Hematopoietic multipotent progenitor cell (in vitro differentiated cells): ENCODE measurements around the gene KIF23. TPM values are rescaled to one million over a fixed set of nuclear protein-coding genes. Genes with fewer than 3 reads are reported as not detected.
"Not testable (repeated sequence)": the region's sequence is repeated elsewhere in the genome, so short reads cannot be mapped to it uniquely, and the experiment has no call there.

Experiments
- DNase-seq, 3 donors: peaks; one replicate each; pipeline ENCODE4 v3.0.0-alpha.2; 2011 to 2015; ENCODE audit warnings: low read depth in 2 of 3, low spot score in 2 of 3
- total RNA-seq: library from RNA; depleted of rRNA; stranded (reverse); fragments of >200 nt; gene quantifications from one replicate; pipeline ENCODE4 v1.2.3, GENCODE V29; 2012

The KIF23 gene
- total RNA-seq, 1 donor, result 2.2 TPM

DNA sequence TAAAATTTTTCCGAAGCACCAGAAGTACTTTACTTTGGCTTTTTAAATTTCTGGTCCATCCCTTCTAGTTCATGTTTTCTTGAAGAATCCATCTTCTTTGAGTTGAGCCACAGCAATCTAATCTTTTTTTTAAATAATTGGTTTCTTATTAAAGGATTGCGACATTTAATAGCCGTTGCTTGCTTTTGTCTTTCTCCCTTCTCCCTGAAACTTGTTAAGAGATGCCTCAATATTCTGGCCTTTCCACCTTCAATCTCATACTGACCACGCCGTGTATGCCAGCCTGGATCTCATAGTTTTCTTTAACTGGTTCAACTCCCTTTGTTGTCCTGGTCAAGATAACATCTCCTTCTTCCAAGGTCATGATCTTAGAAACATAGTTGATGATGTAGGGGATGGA lies 20.1 kb downstream of the KIF23 start:
- DNase-seq, result no peak

DNA sequence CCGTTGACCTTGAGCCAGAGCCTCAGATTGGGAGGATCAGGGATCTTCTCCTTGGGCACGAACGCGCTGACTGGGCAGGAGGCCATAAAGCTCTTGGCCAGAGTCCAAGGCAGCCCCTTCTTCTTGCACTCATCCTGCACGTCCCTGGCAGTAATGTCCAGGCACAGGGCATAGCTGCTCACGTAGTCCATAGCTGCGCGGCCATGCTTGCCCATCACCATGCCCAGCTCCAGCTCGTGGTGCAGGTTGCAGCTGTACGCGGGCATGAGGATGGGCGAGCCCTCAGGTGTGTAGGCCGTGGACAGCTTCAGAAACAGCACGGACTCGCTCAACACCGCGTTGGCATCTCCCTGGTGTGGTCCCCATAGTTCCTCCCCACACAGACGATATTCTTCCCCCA lies 20.5 kb downstream of the KIF23 start:
- DNase-seq, result no peak

DNA sequence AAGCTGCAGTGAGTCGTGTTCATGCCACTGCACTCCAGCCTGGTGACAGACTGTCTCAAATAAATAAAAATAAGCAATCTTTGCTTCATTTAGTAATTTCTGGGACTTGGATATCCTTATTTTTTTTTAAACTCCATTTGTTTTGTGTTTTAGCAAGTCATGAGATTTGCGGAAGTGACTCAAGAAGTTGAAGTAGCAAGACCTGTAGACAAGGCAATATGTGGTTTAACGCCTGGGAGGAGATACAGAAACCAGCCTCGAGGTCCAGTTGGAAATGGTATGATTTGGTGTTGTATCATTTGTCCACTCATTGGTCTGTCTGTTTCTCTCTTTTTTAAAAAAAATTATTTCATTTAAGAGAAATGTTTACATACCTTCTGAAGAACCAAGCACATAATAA lies 21.8 kb downstream of the KIF23 start:
- peak in 1 of 3 donors; percentile 11 for DNase-seq

DNA sequence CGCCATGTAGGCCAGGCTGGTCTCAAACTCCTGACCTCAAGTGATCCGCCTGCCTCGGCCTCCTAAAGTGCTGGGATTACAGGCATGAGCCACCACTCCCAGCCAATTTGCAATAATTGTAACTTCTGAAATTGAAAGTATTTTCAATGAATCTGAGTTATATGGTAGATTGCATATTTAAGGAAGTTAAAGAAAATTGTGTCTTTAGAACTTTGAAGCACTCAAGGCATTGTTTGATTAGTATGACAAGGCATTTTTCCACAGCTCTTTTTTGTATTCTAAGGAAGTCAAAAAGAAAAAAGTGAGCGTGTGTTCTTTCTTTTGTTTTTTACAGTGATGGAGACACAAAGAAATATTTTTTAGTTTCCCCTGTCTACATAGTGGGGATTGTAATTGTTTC lies 22.8 kb downstream of the KIF23 start:
- peak in 1 of 3 donors; percentile 68 for DNase-seq

DNA sequence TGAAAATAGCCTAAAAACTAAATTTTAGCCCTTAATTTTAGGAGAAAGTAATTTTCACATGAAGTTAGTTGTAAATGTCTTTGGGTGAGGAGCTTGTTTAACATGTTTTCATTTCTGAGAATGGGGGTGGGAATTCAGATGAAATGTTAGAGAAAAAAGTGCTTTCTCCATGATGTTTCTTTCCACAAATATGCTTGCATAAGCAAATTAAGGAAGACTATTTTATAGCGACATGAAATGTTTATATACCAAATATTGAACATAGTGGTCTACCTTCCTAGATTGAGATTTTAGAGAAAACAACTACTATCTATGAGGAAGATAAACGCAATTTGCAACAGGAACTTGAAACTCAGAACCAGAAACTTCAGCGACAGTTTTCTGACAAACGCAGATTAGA lies 25.5 kb downstream of the KIF23 start:
- DNase-seq, result no peak

DNA sequence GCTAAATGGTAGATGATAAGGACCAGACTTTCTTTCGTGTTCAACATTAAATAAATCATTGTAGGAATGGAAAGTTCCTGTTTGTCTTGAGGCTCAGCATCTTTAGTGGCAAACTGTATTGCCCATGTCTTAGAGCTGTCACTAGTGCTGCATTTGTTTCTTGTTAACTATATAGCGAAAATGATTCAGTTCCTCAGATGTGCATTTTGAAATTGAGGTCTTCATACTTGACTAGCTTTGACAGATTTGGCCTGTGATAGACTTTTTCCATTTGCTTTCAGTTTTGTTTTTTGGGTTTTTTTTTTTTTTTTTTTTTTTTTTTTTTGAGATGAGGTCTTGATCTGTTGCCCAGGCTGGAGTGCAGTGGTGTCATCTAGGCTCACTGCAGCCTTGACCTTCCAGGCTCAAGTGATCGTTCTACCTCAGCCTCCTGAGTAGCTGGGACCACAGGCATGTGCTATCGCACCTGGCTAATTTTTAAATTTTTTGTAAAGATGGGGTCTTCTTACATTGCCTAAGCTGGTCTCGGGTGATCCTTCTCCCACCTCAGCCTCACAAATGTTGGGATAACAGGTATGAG lies 29.0 kb downstream of the KIF23 start:
- peak in 1 of 3 donors; percentile 20 for DNase-seq

DNA sequence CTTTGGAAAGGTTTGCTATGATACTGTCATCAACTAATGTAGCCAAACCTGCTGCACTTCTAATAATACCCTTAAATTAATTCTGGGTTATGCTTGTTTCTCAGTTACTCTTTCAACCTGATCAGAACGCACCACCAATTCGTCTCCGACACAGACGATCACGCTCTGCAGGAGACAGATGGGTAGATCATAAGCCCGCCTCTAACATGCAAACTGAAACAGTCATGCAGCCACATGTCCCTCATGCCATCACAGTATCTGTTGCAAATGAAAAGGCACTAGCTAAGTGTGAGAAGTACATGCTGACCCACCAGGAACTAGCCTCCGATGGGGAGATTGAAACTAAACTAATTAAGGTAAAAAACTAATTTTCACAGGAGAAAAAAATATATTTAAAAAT lies 30.5 kb downstream of the KIF23 start:
- DNase-seq, result no peak

DNA sequence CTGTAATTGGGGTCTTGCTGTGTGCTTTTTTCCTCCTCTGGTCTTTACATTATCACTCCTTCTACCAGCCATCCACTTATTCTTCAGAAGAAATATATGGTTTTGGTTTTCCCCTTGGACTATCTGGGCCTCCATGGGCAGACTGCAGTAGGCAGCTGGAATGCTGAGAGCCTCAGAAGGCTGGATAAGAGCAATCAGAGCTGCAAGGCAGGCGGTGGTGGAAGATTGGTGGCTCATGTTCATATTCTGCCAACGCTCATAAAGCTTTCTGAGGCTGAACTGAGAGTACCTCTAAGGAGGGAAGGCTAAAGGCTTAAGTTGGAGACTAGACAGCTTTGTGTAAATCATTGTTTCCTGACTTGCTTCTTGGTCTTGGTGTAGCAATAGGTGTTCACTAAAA lies 32.8 kb downstream of the KIF23 start:
- DNase-seq, result no peak

DNA sequence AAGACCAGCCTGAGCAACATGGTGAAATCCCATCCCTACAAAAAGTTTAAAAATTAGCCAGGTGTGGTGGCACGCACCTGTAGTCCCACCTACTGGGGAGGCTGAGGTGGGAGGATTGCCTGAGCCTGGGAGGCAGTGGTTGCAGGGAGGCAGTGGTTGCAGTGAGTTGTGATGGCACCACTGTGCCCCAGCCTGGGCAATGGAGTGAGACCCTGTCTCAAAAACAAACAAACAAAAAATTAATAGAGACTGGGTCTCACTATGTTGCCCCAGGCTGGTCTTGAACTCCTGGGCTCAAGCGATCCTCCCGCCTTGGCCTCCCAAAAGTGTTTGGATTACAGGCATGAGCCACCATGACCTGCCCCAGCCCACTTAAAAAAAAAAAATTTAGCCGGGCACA lies 36.1 kb downstream of the KIF23 start:
- not testable (repeated sequence) for DNase-seq

DNA sequence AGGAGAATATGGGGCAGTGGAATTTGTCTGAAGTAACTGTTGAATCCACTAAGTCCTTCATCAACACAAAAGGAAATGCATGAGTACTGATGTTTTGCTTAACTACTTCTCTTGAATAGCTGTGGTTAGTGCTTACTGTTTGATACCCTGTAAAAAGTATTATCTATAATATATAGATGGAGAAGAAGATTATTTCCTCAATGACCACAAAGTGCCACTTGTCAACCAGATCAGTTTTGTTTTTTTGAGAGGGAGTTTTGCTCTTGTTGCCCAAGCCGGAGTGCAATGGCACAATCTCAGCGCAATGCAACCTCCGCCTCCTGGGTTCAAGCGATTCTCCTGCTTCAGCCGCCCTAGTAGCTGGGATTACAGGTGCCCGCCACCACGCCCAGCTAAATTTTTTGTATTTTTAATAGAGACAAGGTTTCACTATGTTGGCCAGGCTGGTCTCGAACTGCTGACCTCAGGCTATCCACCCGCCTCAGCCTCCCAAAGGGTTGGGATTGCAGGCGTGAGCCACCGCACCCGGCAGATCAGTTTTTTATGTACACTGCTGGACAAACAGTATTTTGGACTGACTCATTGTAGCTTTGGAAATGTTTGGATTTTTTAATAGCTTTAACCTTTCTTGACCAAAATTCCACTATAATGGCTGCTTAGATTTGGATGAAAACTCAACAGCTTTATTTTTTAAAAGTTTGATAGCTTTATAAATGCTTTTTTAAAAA lies 37.0 kb downstream of the KIF23 start:
- no peak for DNase-seq

DNA sequence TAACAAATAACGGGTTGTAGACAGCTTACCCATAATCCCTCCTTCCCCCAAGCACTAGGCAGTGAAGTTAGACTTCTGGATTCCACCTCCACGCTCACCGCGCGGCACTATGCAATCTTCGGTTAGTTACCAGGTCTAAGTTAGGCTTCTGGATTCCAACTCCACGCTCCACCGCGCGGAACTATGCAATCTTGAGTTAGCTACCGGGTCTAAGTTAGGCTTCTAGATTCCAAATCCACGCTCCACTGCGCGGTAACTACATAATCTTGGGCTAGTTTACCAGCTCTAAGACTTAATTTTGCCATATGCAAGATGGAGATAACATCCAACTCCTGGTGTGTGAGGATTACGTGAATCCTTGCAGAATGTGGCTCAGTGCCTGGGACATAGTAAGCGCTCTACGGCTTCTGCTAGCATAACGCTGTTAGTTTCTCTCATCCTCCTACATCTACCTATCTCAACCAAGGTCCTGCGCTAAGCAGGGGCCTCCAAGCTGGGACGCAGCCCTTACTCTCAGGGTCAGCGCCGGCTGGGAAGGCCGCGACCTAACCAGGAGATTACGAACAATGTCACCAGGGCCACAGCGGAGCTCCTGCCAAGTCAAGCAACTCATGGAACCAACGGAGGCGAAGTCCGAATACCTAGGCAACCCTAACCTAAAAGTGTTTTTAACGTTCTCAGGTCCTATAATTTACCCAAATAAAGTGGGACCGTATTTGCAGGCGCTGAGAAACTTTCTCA lies 38.0 kb downstream of the KIF23 start:
- no peak for DNase-seq

DNA sequence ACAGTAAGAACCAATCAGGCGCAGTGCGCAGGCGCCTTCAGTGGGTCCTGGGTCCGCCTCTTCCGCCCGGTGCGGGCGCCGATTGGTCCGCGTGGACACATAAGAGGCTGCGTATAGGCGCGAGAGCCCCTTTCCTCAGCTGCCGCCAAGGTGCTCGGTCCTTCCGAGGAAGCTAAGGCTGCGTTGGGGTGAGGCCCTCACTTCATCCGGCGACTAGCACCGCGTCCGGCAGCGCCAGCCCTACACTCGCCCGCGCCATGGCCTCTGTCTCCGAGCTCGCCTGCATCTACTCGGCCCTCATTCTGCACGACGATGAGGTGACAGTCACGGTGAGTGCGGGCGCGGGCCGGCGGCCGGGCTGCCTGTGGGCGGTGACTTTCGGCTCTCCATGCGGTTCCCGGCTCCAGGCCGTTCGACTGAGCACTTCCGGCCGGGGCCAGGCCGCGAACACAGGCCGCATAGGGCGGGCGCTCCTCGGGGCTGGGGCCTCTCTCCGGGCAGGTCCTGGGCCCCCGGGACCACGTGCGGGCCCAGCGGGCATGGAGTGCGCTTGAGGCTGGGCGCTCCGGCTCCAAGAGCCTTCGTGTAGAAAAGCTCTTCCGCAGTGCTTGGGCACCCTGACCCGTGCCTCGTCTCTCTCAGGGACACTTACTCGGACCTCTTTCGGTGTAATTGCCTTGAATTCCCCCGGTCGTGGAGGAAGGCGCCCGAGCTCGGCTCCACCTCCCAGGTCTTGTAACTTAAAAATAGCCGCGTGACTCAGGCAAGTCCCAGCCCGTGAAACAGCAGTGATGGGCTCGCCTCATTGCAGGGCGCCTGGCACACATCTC lies 38.8 kb downstream of the KIF23 start, which contains the start of gene RPLP1:
TSS of gene RPLP1 (plus strand) at position 127 of the 830 bp plus-strand sequence. CDS start at position 258, 131 bp downstream.
- peak; percentile 94 to 98 (median 94) for DNase-seq

DNA sequence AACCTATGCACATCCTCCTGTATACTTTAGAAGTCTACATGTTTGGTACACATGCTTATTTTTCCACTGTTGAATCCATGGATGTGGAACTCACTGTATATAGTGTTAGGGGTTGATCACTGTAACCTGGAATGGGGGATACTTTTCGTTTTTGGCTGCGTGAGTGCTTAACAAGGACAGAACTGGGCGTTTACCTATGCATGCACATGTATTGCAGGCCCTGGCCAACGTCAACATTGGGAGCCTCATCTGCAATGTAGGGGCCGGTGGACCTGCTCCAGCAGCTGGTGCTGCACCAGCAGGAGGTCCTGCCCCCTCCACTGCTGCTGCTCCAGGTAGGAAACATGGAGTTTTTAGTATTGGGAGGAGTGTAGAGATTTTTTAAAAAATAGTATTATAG lies 40.8 kb downstream of the KIF23 start:
- no peak for DNase-seq

DNA sequence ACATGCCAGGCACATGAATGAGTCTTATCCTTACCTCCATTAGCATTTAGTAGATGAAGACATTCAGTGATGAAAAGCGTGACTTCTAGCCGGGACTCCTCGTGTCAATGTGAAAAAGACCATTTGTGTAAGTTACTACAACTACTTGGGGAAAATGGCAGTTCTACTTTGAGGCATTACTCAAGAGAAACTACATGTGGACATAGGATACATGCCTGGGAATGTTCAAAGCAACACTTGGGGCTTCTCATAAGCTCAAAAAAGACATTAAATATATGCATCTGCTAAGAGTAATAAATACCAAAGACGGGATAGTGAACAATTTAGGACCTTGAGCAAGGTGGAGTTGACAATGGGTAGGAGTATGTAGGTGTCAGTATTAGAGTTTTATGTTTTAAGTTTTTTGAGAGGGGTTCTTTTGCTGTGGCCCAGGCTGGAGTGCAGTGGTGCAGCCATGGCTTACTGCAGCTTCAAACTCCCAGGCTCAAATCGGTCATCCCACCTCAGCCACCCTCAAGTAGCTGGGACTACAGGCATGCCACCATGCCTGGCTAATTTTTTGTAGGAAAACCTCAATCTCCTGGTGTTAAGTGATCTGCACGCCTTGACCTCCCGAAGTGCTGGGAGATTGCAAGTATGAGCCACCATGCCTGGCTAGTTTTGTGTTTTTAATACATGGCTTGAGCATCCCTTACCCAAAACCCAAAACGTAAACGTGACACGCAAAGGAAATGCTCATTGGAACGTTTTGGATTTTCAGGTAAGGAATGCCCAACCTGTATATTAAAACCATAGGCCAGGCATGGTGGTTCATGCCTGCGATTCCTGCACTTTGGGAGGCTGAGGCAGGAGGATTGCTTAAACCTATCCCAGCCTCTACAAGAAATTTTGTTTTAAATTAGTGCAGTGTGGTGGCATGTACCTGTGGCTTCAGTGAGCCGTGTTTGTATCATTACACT lies 42.3 kb downstream of the KIF23 start:
- no peak for DNase-seq

DNA sequence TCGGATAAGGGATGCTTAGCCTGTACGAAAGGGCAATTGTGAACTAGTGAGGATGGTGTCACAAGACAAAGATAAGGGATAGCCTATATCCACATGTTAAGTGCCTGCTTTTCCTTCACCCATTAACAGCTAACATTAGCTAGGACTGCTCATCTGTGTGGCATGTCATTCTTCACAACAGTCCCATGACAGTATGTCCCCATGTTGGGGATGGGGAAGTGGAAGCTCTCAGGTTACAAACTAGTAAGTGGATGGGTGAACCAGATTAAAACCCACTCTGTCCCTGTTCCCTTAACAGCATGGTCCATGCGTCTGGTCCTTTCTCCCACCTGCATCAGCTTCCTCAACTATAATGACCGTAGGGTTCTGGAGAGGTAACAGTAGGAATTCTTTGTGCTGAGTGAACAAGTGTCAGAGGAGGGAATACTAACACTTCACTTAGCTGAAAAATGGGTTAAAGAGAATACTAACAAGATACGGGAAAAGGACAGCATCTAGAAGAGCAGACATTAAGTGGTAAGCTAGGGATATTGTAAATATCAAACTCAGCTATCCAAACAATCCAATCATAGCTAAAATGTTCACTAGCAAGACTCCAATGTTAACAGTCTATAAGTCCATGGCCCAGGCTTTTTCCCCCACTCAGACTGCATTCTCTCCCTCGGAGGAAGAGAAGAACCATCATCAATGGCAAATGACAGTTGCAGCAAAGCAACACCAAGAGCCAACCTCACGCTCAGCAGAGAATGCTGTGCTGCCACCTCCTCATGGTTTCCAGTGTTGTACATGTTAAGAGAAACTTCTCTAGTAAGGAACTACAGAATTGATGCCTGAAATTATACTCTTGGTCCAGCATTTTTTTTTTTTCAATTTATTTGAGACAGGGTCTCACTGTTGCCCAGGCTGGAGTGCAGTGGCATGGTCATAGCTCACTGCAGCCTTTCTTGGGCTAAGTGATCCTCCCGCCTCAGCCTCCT lies 43.4 kb downstream of the KIF23 start:
- no peak for DNase-seq

DNA sequence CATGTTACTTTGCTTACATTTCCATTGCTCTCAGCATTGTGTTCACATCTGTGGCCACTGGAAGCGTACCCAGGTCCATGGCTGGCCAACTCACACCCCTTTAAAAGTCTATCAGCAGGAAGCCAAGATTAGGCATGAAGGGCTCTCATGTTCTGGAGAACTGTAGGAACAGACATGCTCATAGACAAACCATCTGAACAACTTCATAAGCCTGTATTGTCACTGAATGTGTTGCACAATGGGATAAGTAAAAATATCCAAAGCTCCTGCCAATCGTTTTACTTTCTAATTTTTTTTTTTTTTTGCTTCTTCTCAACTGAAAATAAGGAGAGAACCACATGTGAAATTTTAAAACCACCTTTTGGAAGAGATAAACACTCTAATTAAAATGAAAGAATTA lies 44.9 kb downstream of the KIF23 start:
- DNase-seq, result no peak

DNA sequence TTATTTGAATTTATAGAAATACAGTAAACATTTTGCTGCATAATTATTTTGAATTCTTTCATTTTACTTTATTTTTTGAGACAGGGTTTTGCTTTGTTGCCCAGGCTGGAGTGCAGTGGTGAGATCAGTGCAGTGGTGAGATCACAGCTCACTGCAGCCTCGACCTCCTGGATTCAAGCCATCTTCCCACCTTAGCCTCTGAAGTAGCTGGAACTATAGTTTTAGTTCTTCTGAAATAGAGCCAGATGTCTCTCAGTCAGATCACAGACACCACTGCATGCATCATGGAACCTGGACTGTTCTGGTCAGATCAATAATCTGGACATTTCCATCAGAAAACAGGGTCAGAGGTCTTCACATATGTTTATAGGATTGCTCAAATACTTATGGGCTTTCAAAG lies 46.3 kb downstream of the KIF23 start:
- DNase-seq, result no peak

DNA sequence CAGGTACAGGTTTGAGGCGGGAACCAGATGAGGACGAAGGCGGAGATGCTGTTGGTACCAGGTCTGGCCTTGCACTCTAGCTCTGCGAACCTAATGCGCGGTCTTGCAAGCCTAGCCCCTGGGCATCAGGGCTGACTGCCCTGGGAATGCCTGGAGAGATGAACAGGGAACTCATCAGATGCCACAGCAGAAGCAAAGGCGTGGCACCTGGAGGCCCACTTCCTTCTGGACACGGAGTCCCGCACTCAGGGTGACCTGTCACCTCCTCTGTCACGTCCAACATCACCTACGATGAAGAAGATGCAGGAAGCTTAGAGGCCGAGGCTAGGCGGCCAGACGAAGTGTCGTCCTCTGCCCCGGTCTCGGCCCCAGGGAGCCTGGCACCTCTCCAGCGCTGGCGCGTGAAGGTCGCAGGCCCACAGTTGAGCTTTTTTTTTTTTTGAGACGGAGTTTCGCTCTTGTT lies 47.9 kb downstream of the KIF23 start:
- DNase-seq, result no peak
